Measurements from ENCODE around the gene FBXL14. TPM values are rescaled to one million over a fixed set of nuclear protein-coding genes. Genes with fewer than 3 reads are reported as not detected.

FBXL14 gene
- total and polyA plus RNA-seq, 9 donors = 1.3 to 16.2 (median 10.8) TPM

DNA sequence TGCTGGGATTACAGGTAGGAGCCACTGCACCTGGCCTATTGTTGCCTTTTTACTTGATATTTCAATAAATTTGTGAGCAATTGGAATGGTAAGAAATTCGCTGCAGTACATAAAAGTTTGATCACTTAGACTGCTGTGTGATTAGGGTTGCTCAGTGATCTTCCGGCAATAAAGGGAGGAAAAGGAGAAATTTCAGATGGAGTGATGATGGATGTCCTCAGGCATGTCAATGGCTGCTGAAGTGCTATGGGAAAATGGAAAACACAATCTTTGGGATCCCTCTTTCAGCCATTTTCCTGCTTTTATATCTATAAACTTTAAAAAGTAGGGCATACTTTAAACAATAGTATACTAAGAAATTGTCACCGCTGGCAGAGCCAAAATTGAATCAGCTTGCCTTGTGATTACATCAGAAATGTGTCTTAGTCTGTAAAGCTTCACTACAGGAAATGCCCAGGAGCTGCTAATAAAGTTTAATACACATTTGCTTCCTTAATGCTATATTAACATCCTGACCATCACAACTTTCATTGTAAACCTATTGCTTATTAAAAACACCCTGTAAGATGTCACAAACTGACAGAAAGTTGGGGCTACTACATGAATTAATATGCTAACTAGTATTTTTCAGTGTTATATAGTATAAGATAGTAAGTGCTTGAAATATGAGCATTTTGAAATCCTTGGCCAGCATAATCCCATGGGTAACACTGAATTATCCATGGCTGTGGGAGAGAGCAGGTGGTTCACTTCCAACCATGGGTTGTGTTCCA lies 13.7 kb upstream of the FBXL14 start:
- no peak overlapping the region for H3K27ac ChIP-seq
- no peak overlapping the region for H3K4me3 ChIP-seq
- no peaks in the 10 kb centered on the region for H3K9me3 ChIP-seq
- no peaks in the 10 kb centered on the region for H3K36me3 ChIP-seq
- TF ChIP-seq CTCF (IDR thresholded peaks at IDR 0.05) (no peak), EP300 (IDR thresholded peaks at IDR 0.05) (no peak), POLR2A (IDR thresholded peaks at IDR 0.05) (no peak)
- WGBS, 3 donors = 91 to 96% (median 95%) methylated on average over 3 of the region's 3 CpGs
- H3K4me1 ChIP-seq (ENCODE audit: insufficient read depth) = peaks cover 15% of the 10 kb centered on the region
- H3K27me3 ChIP-seq = no peaks in the 10 kb centered on the region
- no peak for DNase-seq
- intact Hi-C loops (cut with DNase I) = no loop called here

- Histone ChIP-seq H3K27me3 (no peaks in the 10 kb centered on the region), H3K9me3 (no peaks in the 10 kb centered on the region), H3K4me1 (ENCODE audit: insufficient read depth) (peaks cover 12% of the 10 kb centered on the region), H3K36me3 (no peaks in the 10 kb centered on the region), H3K4me3 (peak overlapping the region; percentile 22), H3K27ac (peak overlapping the region; percentile 84 to 88)
- 6 to 7% (median 7%) methylated on average over 12 of the region's 12 CpGs for WGBS, 3 donors
- intact Hi-C loops (cut with DNase I) = no loop called here
- TF ChIP-seq CTCF (IDR thresholded peaks at IDR 0.05) (no peak), POLR2A (IDR thresholded peaks at IDR 0.05) (peak; percentile 60)
- DNase-seq = peak; percentile 89 to 97 (median 95)
These were observed 11.7 kb upstream of the FBXL14 start for GRCh38 chr12:1606021-1606622.

- DNase-seq = peak; percentile 71 to 78 (median 74)
- Histone ChIP-seq H3K27ac (peak overlapping the region; percentile 84 to 88), H3K4me1 (ENCODE audit: insufficient read depth) (peaks cover 13% of the 10 kb centered on the region), H3K36me3 (no peaks in the 10 kb centered on the region), H3K9me3 (no peaks in the 10 kb centered on the region), H3K4me3 (peak overlapping the region; percentile 22), H3K27me3 (no peaks in the 10 kb centered on the region)
- 1 to 2% (median 2%) methylated on average over 22 of the region's 22 CpGs for WGBS, 3 donors
- intact Hi-C loops (cut with DNase I) = no loop called here
- TF ChIP-seq EP300 (IDR thresholded peaks at IDR 0.05) (no peak), POLR2A (IDR thresholded peaks at IDR 0.05) (no peak), CTCF (IDR thresholded peaks at IDR 0.05) (peak; percentile 61 to 86 (median 85))
These were observed 11.0 kb upstream of the FBXL14 start for GRCh38 chr12:1605129-1606020.

- peak overlapping the region in 1 of 2 donors; percentile 32 for H3K27ac ChIP-seq
- H3K36me3 ChIP-seq = no peaks in the 10 kb centered on the region
- H3K27me3 ChIP-seq = no peaks in the 10 kb centered on the region
- intact Hi-C loops (cut with DNase I) = no loop called here
- H3K4me1 ChIP-seq (ENCODE audit: insufficient read depth) = peaks cover 13% of the 10 kb centered on the region
- no peak for DNase-seq
- WGBS, 3 donors = 55 to 57% (median 57%) methylated on average over 3 of the region's 3 CpGs
- no peak overlapping the region for H3K4me3 ChIP-seq
- TF ChIP-seq EP300 (IDR thresholded peaks at IDR 0.05) (no peak), CTCF (IDR thresholded peaks at IDR 0.05) (no peak), POLR2A (IDR thresholded peaks at IDR 0.05) (no peak)
- no peaks in the 10 kb centered on the region for H3K9me3 ChIP-seq
These were observed 10.1 kb upstream of the FBXL14 start for GRCh38 chr12:1604464-1604863.

Data from ovary (tissue), 9 donors.